C4-2B (cell line): Measurements from ENCODE around the gene METTL23.

ENCODE experiments used
- ZFX ChIP-seq: fragments of 450-650 bp; IDR thresholded peaks from 2 replicates; pipeline ENCODE4 v1.6.1; 2017
- TF ChIP-seq, protein P1 (sequence below): fragments of 450-650 bp; conservative IDR thresholded peaks from 2 replicates; pipeline ENCODE4 v1.5.1; 2017; ENCODE audit warnings: mild to moderate bottlenecking

DNA sequence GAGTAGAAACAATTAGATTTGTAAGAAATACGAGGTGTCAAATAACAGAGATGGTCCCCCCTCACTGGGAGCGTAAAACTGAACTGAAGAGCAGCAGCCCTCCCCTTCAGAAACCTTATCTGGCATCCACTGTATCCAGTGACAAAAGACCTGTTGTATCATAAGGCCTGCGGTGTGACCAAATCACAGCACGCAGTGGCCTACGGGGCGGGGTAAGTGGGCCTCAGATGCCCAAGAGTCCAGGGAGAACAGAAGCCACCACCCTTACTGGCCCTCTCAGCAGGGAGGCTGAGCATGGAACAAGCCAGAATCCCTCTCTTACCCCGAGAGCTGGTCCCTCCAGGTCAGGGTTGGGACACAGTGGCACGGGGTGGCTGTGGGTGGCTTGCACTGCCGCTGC is 5.7 kb upstream of the METTL23 start:
- TF ChIP-seq, protein P1, sequence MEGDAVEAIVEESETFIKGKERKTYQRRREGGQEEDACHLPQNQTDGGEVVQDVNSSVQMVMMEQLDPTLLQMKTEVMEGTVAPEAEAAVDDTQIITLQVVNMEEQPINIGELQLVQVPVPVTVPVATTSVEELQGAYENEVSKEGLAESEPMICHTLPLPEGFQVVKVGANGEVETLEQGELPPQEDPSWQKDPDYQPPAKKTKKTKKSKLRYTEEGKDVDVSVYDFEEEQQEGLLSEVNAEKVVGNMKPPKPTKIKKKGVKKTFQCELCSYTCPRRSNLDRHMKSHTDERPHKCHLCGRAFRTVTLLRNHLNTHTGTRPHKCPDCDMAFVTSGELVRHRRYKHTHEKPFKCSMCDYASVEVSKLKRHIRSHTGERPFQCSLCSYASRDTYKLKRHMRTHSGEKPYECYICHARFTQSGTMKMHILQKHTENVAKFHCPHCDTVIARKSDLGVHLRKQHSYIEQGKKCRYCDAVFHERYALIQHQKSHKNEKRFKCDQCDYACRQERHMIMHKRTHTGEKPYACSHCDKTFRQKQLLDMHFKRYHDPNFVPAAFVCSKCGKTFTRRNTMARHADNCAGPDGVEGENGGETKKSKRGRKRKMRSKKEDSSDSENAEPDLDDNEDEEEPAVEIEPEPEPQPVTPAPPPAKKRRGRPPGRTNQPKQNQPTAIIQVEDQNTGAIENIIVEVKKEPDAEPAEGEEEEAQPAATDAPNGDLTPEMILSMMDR = no peak
- TF ChIP-seq ZFX = no peak
